Coronary artery (tissue), 2 donors: Measurements from ENCODE around the gene HMGXB3.
A peak's percentile ranks its signal among the peaks of the same experiment; 100 is the strongest.

Source experiments
- DNase-seq: peaks from one replicate; pipeline ENCODE4 v3.0.0-alpha.2; 2017; ENCODE audit warnings: low spot score
- H3K27ac ChIP-seq, 2 donors: fragments of 200-600 bp; sonication (generic); one replicate each; pipeline ENCODE4 v1.5.1; 2016 to 2019
- H3K4me3 ChIP-seq: fragments of 200-600 bp; sonication (generic); 2 replicates; pipeline ENCODE4 v1.5.1; 2016; ENCODE audit warnings: mild to moderate bottlenecking, moderate library complexity
- TF ChIP-seq, protein P1 (sequence below): fragments of 200-600 bp; sonication (generic); IDR thresholded peaks from one replicate; pipeline ENCODE4 v1.5.1; 2019; ENCODE audit warnings: antibody characterized with exemption

The HMGXB3 gene

DNA sequence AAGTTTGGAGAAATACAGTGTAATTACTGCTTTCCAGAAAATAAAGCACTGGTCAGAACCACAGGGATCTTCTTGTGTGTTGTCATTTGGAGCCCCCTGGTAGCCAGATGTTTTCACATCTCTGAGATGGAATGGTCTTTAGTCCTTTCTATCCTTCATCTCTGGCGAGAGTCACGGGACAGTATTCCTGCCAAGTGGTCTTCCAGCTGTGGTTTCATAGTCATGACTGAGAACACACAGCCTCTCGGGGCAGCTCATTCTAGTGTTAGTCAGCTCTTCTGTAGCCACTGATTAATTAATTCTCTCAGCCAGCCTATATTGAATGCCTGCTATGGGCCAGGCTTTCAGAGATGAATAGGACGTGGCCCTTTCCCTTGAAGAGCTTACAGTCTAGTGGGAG lies 34.1 kb downstream of the HMGXB3 start:
- no peak for DNase-seq
- TF ChIP-seq, protein P1, sequence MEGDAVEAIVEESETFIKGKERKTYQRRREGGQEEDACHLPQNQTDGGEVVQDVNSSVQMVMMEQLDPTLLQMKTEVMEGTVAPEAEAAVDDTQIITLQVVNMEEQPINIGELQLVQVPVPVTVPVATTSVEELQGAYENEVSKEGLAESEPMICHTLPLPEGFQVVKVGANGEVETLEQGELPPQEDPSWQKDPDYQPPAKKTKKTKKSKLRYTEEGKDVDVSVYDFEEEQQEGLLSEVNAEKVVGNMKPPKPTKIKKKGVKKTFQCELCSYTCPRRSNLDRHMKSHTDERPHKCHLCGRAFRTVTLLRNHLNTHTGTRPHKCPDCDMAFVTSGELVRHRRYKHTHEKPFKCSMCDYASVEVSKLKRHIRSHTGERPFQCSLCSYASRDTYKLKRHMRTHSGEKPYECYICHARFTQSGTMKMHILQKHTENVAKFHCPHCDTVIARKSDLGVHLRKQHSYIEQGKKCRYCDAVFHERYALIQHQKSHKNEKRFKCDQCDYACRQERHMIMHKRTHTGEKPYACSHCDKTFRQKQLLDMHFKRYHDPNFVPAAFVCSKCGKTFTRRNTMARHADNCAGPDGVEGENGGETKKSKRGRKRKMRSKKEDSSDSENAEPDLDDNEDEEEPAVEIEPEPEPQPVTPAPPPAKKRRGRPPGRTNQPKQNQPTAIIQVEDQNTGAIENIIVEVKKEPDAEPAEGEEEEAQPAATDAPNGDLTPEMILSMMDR, result no peak
- H3K4me3 ChIP-seq, result no peak overlapping the region

DNA sequence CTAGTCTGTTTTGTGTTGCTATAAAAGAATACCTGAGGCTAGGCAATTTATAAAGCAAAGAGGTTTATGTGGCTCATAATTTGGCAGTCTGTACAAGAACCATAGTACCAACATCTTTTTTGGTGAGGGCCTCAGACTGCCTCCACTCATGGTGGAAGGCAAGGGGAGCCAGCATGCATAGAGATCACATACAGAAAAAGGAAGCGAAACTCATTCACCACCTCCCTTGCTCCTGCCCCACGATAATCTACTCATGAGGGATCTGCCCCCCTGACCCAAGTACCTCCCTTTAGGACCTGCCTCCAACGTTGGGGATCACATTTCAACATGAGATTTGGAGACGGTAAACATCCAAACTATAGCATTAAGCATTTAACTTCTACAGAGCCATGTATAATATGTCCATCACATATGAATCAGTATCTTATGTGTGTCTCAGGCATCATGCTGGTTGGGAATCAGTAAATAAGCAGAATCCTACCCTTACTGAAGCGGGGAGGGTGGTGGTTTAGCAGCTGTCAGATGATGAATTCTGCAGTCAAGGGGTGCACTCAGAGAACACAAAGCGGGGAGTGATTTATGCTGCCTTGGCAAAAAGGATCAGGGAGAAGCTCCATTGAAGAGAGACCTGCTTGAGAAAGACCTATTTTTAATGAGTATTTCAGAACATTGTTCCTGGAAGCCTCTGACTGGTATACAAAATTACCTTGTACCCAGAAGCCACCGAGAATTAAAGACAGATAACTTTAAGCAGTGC lies 34.8 kb downstream of the HMGXB3 start:
- Histone ChIP-seq H3K27ac (no peak overlapping the region), H3K4me3 (no peak overlapping the region)
- DNase-seq, result no peak
- TF ChIP-seq, protein P1, result no peak

More for the DNA sequence above, 34.1 kb downstream of the HMGXB3 start:
- no peak overlapping the region for H3K27ac ChIP-seq

DNA sequence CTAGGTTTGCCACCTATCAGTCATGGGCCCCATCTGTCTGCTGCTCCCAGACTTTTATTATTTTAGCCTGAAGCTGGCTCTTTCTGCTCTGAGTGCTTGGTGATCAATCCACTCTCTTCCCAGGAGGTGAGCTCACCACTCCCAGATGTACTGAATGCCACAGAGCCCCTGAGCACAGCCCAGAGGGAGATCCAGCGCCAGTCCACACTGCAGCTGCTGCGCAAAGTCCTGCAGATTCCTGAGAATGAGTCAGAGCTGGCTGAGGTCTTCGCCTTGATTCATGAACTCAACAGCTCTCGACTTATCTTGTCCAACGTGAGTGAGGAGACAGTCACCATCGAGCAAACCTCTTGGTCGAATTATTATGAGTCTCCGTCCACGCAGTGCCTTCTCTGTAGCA lies 36.0 kb downstream of the HMGXB3 start:
- TF ChIP-seq, protein P1, result no peak
- Histone ChIP-seq H3K27ac (peak overlapping the region; percentile 16 to 46), H3K4me3 (no peak overlapping the region)
- no peak for DNase-seq

DNA sequence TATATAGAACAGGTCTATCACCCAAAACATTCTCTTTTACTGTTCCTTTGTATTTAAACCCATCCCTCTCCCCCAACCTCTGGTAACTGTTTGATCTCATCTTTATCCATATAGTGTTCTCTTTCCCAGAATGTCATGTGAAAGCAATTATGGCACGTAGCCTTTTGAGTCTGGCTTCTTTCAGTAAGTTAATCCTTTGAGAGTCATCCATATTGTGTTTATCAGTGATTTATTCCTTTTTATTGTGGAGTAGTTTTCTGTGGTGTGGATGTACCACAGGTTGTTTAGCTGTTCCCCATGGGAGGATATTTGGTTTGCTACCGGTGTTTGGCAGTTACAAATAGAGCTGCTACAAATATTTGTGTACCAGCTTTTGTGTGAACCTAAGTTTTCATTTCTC lies 38.0 kb downstream of the HMGXB3 start:
- no peak overlapping the region for H3K4me3 ChIP-seq
- H3K27ac ChIP-seq, result no peak overlapping the region
- TF ChIP-seq, protein P1, result no peak
- no peak for DNase-seq

DNA sequence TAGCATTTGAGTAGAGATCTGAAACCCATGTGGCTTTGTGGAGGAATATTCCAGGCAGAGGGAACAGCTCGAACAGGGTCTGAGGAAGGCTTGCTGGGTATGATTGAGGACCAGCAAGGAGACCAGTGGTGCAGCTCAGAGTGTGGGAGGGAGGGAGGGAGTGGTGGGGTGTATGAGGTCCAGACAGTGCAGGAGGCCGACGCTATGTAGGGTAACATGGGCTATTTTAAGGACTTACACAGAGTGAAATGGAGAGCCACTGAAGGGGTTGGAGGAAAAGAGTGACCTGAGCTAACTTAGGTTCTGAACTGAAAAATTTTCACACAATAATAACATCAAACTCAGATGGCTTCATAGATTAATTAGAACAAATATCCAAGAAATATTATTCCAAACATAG lies 41.9 kb downstream of the HMGXB3 start:
- DNase-seq, result no peak
- H3K4me3 ChIP-seq, result no peak overlapping the region
- no peak overlapping the region for H3K27ac ChIP-seq
- TF ChIP-seq, protein P1, result no peak

DNA sequence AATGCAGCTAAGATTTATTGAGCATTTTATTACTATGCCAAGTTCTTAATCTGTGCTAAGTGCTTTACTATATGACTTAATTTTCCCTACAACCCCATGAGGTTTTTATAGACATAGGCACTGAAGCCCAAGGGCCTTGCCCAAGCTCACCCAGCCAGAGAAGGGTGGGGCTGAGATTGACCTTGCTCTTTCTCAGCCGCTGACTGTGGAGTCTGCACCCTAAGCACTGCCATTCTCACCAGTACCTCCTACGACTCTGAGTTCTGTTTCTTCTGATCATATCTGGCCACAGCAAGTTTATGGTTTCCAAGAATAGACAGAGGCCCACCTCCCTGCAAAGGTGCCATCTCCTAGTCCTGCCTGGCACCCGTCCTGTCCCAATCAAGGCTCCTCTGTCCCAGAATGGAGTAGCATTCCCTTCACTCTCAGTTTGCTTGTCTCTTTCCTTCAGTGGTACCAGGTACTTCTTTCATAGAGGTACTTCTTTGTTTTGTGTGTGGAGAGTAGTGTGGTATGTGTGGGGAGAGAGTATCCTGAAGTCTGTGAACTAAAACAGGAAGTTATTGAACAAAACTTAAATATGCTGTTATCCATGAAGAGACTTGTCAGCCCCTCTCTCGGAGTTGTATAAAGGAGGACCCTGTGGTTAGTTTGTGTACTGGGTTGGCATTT lies 43.3 kb downstream of the HMGXB3 start:
- TF ChIP-seq, protein P1, result no peak
- Histone ChIP-seq H3K27ac (peak overlapping the region; percentile 7 to 31), H3K4me3 (no peak overlapping the region)
- no peak for DNase-seq

DNA sequence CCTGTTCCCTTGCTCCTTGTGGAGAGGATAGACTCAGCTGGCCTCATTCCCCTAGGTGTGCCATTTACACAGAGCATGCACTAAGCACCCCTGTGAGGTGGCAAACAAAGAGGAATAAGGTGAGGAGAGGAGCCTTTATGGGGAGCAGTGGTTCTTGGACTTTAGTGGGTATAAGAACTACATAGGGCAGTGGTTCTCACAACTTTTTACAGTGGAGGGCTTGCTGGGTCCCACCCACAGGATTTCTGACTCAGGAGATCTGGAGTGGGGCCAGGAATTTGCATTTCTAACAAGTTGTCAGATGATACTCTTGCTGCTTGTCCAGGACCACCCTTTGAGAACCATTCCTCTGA lies 43.8 kb downstream of the HMGXB3 start:
- Histone ChIP-seq H3K27ac (peak overlapping the region; percentile 7 to 31), H3K4me3 (no peak overlapping the region)
- no peak for DNase-seq
- TF ChIP-seq, protein P1, result no peak
